Calu3 (cell line): ENCODE data around the gene C5AR2. TPM values are rescaled to one million over a fixed set of nuclear protein-coding genes. Genes with fewer than 3 reads are reported as not detected.

Experiments
- BruUV-seq: library from RNA; stranded (reverse); fragments of 400-500 nt; replicated peaks from 2 replicates; lab custom pipeline; 2021; lab: Mats Ljungman, UMichigan
- CTCF ChIA-PET: fragments of 300-600 bp; sonication (Branson Sonifier 250); formaldehyde crosslinking; loops from one replicate; lab custom pipeline; 2022; ENCODE audit warnings: antibody characterized with exemption; lab: Charles Lee
- DNase-seq: peaks from one replicate; pipeline ENCODE4 v3.0.0; 2022
- H3K27ac Mint-ChIP-seq: one replicate; pipeline ENCODE4 v1.8.0; 2022; ENCODE audit warnings: mixed read lengths; ENCODE audit not compliant: unreplicated experiment
- H3K27me3 Mint-ChIP-seq: one replicate; pipeline ENCODE4 v1.8.0; 2022; ENCODE audit warnings: mixed read lengths; ENCODE audit not compliant: unreplicated experiment
- H3K36me3 Mint-ChIP-seq: one replicate; pipeline ENCODE4 v1.8.0; 2022; ENCODE audit warnings: mild to moderate bottlenecking, moderate library complexity, mixed read lengths; ENCODE audit not compliant: insufficient read depth, unreplicated experiment
- H3K4me1 Mint-ChIP-seq: one replicate; pipeline ENCODE4 v1.8.0; 2022; ENCODE audit warnings: mild to moderate bottlenecking, low read depth, mixed read lengths; ENCODE audit not compliant: unreplicated experiment
- H3K4me3 Mint-ChIP-seq: one replicate; pipeline ENCODE4 v1.8.0; 2022; ENCODE audit warnings: mild to moderate bottlenecking, low read depth, moderate library complexity, mixed read lengths; ENCODE audit not compliant: unreplicated experiment
- H3K9me3 Mint-ChIP-seq: one replicate; pipeline ENCODE4 v1.8.0; 2022; ENCODE audit warnings: low read depth, mixed read lengths; ENCODE audit not compliant: unreplicated experiment
- CTCF ChIP-seq: fragments of 200-600 bp; IDR thresholded peaks from one replicate; pipeline ENCODE4 v1.8.0; 2022; ENCODE audit warnings: antibody characterized with exemption; ENCODE audit not compliant: unreplicated experiment
- intact Hi-C: fragments of 100-400 bp; cut with micrococcal nuclease; formaldehyde crosslinking; loops from one replicate; pipeline ENCODE4 v1.10.0; 2022; ENCODE audit not compliant: unreplicated experiment
- total RNA-seq: library from RNA; stranded (reverse); gene quantifications from 2 replicates; pipeline ENCODE4 v1.2.3, GENCODE V29; 2022

The C5AR2 gene
- total RNA-seq, 1 experiment from 2014 or later, result 0.31 TPM

GRCh38 chr19:47302249-47302648 is 29.7 kb upstream of the C5AR2 start:
- CTCF ChIA-PET, result interaction anchor here (0.7 kb wide), 1 partner anchor 1625 kb away, joined by 5 read pairs; no protein-coding TSS in a partner anchor
- Mint-ChIP-seq H3K4me1 (peaks cover 7% of the 10 kb centered on the region), H3K36me3 (peaks cover 11% of the 10 kb centered on the region), H3K4me3 (no peak overlapping the region), H3K9me3 (no peaks in the 10 kb centered on the region), H3K27me3 (no peaks in the 10 kb centered on the region), H3K27ac (no peak overlapping the region)
- intact Hi-C loops, result no loop called here
- no peak for TF ChIP-seq CTCF
- BruUV-seq, result no TSS peak
- no peak for DNase-seq

GRCh38 chr19:47303966-47304365 is 28.0 kb upstream of the C5AR2 start:
- Mint-ChIP-seq H3K9me3 (no peaks in the 10 kb centered on the region), H3K27me3 (no peaks in the 10 kb centered on the region), H3K27ac (no peak overlapping the region), H3K4me1 (peaks cover 7% of the 10 kb centered on the region), H3K36me3 (peaks cover 11% of the 10 kb centered on the region), H3K4me3 (no peak overlapping the region)
- TF ChIP-seq CTCF, result no peak
- CTCF ChIA-PET, result interaction anchor here (0.7 kb wide), 1 partner anchor 948 kb away, joined by 7 read pairs; no protein-coding TSS in a partner anchor
- intact Hi-C loops, result no loop called here
- BruUV-seq, result no TSS peak
- DNase-seq, result no peak

- BruUV-seq, result no TSS peak
- no peak overlapping the region for H3K4me3 Mint-ChIP-seq
- peaks cover 14% of the 10 kb centered on the region for H3K36me3 Mint-ChIP-seq
- H3K27me3 Mint-ChIP-seq, result peaks cover 11% of the 10 kb centered on the region
- intact Hi-C loops, result no loop called here
- H3K9me3 Mint-ChIP-seq, result no peaks in the 10 kb centered on the region
- H3K4me1 Mint-ChIP-seq, result peaks cover 7% of the 10 kb centered on the region
- CTCF ChIA-PET, result interaction anchor here (0.5 to 1.9 kb wide), 6 partner anchors 8 to 84 kb away, joined by 3 to 6 read pairs (median 4); partner anchors contain the start of gene DHX34
- TF ChIP-seq CTCF, result peak; percentile 98
- H3K27ac Mint-ChIP-seq, result peak overlapping the region; percentile 53
- DNase-seq, result peak; percentile 86
Measured at GRCh38 chr19:47305309-47305751, 26.6 kb upstream of the C5AR2 start.

- CTCF ChIA-PET, result interaction anchor here (1.9 kb wide), 1 partner anchor 43 kb away, joined by 5 read pairs; the partner anchor contains the start of gene DHX34
- no peak for DNase-seq
- Mint-ChIP-seq H3K27me3 (peaks cover 13% of the 10 kb centered on the region), H3K9me3 (no peaks in the 10 kb centered on the region), H3K4me1 (peaks cover 7% of the 10 kb centered on the region), H3K27ac (no peak overlapping the region), H3K4me3 (no peak overlapping the region), H3K36me3 (peaks cover 11% of the 10 kb centered on the region)
- intact Hi-C loops, result no loop called here
- no TSS peak for BruUV-seq
- TF ChIP-seq CTCF, result no peak
Measured at GRCh38 chr19:47306303-47306702, 25.7 kb upstream of the C5AR2 start.
